Measurements from ENCODE around the gene PTGIS.
A peak's percentile ranks its signal among the peaks of the same experiment; 100 is the strongest.

PTGIS gene

GRCh38 chr20:49560646-49561045, 7.3 kb downstream of the PTGIS start:
- FAIRE-seq (no peak), DNase-seq (ENCODE audit: low spot score) (no peak)

GRCh38 chr20:49560186-49560585, 7.8 kb downstream of the PTGIS start:
- FAIRE-seq (no peak), DNase-seq (ENCODE audit: low spot score) (no peak)

- no peak for FAIRE-seq
- DNase-seq (ENCODE audit: low spot score) = no peak
Observed at GRCh38 chr20:49559411-49560081, 8.4 kb downstream of the PTGIS start.

- FAIRE-seq (no peak), DNase-seq (ENCODE audit: low spot score) (no peak)
Observed at GRCh38 chr20:49558826-49559225, 9.1 kb downstream of the PTGIS start.

GRCh38 chr20:49557449-49557848, 10.5 kb downstream of the PTGIS start:
- FAIRE-seq (no peak), DNase-seq (ENCODE audit: low spot score) (no peak)

- no peak for DNase-seq (ENCODE audit: low spot score)
- no peak for FAIRE-seq
Observed at GRCh38 chr20:49556621-49557020, 11.3 kb downstream of the PTGIS start.

- FAIRE-seq (no peak), DNase-seq (ENCODE audit: low spot score) (no peak)
Observed at GRCh38 chr20:49549801-49550551, 18.0 kb downstream of the PTGIS start.

GRCh38 chr20:49548371-49548947, 19.5 kb downstream of the PTGIS start:
- FAIRE-seq = peak; percentile 69
- DNase-seq (ENCODE audit: low spot score) = no peak

GRCh38 chr20:49545572-49545971, 22.4 kb downstream of the PTGIS start:
- no peak for FAIRE-seq
- no peak for DNase-seq (ENCODE audit: low spot score)

- FAIRE-seq (no peak), DNase-seq (ENCODE audit: low spot score) (no peak)
Observed at GRCh38 chr20:49544535-49544934, 23.4 kb downstream of the PTGIS start.

GRCh38 chr20:49543858-49544437, 24.0 kb downstream of the PTGIS start:
- FAIRE-seq (no peak), DNase-seq (ENCODE audit: low spot score) (no peak)

GRCh38 chr20:49543071-49543857, 24.7 kb downstream of the PTGIS start:
- FAIRE-seq (no peak), DNase-seq (ENCODE audit: low spot score) (no peak)

GRCh38 chr20:49542514-49542991, 25.4 kb downstream of the PTGIS start:
- FAIRE-seq = no peak
- DNase-seq (ENCODE audit: low spot score) = no peak

- peak; percentile 87 for DNase-seq (ENCODE audit: low spot score)
- FAIRE-seq = no peak
Observed at GRCh38 chr20:49541733-49542513, 26.0 kb downstream of the PTGIS start.

GRCh38 chr20:49540687-49541435, 27.1 kb downstream of the PTGIS start:
- DNase-seq (ENCODE audit: low spot score) = no peak

GRCh38 chr20:49540232-49540620, 27.7 kb downstream of the PTGIS start:
- FAIRE-seq (no peak), DNase-seq (ENCODE audit: low spot score) (no peak)

More at GRCh38 chr20:49540687-49541435, 27.1 kb downstream of the PTGIS start:
- no peak for FAIRE-seq

GRCh38 chr20:49539481-49540231, 28.3 kb downstream of the PTGIS start:
- FAIRE-seq (no peak), DNase-seq (ENCODE audit: low spot score) (no peak)

GRCh38 chr20:49538950-49539349, 29.0 kb downstream of the PTGIS start:
- DNase-seq (ENCODE audit: low spot score) (no peak), FAIRE-seq (no peak)

GRCh38 chr20:49534255-49534712, 33.7 kb downstream of the PTGIS start:
- peak; percentile 48 for FAIRE-seq
- DNase-seq (ENCODE audit: low spot score) = peak; percentile 86
